Activated CD8-positive, alpha-beta memory T cell treated with anti-CD3 and anti-CD28 coated beads, Interleukin-2, amount 50 U/mL, for 4 hours (primary cell): ENCODE measurements around the gene IGDCC3.
"Not testable (repeated sequence)": the region's sequence is repeated elsewhere in the genome, so short reads cannot be mapped to it uniquely, and the experiment has no call there.

ENCODE experiments used
- DNase-seq: peaks from one replicate; pipeline ENCODE4 v3.0.0-alpha.2; 2020

IGDCC3 gene

GRCh38 chr15:65368302-65369211 is 9.2 kb downstream of the IGDCC3 start:
- DNase-seq, result no peak

- DNase-seq, result no peak
Observed at GRCh38 chr15:65366122-65366892, 11.5 kb downstream of the IGDCC3 start.

- no peak for DNase-seq
Observed at GRCh38 chr15:65365229-65365628, 12.6 kb downstream of the IGDCC3 start.

- no peak for DNase-seq
Observed at GRCh38 chr15:65363766-65364165, 14.0 kb downstream of the IGDCC3 start.

GRCh38 chr15:65363306-65363705 is 14.5 kb downstream of the IGDCC3 start:
- DNase-seq, result no peak

- DNase-seq, result no peak
Observed at GRCh38 chr15:65362491-65362890, 15.3 kb downstream of the IGDCC3 start.

- DNase-seq, result no peak
Observed at GRCh38 chr15:65361708-65362459, 15.9 kb downstream of the IGDCC3 start.

- no peak for DNase-seq
Observed at GRCh38 chr15:65360506-65360905, 17.3 kb downstream of the IGDCC3 start.

- no peak for DNase-seq
Observed at GRCh38 chr15:65355988-65356353, 21.8 kb downstream of the IGDCC3 start.

GRCh38 chr15:65355173-65355987 is 22.4 kb downstream of the IGDCC3 start:
- DNase-seq, result no peak

GRCh38 chr15:65354835-65355172 is 23.0 kb downstream of the IGDCC3 start:
- no peak for DNase-seq

- DNase-seq, result not testable (repeated sequence)
Observed at GRCh38 chr15:65351972-65352371, 25.8 kb downstream of the IGDCC3 start.

- no peak for DNase-seq
Observed at GRCh38 chr15:65349338-65349737, 28.5 kb downstream of the IGDCC3 start.

GRCh38 chr15:65347756-65348155 is 30.0 kb downstream of the IGDCC3 start:
- not testable (repeated sequence) for DNase-seq

- no peak for DNase-seq
Observed at GRCh38 chr15:65346856-65347598, 30.8 kb downstream of the IGDCC3 start.

GRCh38 chr15:65344914-65345275 is 32.9 kb downstream of the IGDCC3 start:
- no peak for DNase-seq

GRCh38 chr15:65344214-65344913 is 33.4 kb downstream of the IGDCC3 start:
- DNase-seq, result no peak

- DNase-seq, result no peak
Observed at GRCh38 chr15:65343374-65343981, 34.3 kb downstream of the IGDCC3 start.

- no peak for DNase-seq
Observed at GRCh38 chr15:65342493-65342892, 35.3 kb downstream of the IGDCC3 start.

GRCh38 chr15:65339920-65340319 is 37.9 kb downstream of the IGDCC3 start:
- DNase-seq, result no peak

GRCh38 chr15:65339416-65339815 is 38.4 kb downstream of the IGDCC3 start:
- no peak for DNase-seq
